ENCODE results near the gene NTMT1.
"Not testable (repeated sequence)": the region's sequence is repeated elsewhere in the genome, so short reads cannot be mapped to it uniquely, and the experiment has no call there.

Gene NTMT1

DNA sequence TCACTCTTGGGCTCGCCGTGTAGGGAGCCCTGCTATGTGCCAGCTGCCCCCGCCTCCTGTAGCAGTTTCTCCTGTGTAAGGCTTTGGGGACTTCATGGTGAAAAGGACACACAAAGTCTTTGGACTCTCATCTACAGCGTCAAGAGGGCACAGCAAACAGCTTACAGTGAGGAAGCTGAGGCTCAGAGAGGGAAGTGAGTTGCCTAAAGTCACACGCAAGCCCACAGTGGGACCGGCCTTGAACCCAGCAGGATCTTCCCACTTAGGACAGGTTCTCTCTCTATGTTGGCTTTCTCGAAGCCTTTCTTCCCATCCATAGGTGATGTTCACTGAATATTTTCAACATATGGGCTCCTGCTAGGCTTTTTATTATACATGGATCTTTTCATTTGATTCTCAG lies 29.7 kb downstream of the NTMT1 start:
- no peak for DNase-seq

DNA sequence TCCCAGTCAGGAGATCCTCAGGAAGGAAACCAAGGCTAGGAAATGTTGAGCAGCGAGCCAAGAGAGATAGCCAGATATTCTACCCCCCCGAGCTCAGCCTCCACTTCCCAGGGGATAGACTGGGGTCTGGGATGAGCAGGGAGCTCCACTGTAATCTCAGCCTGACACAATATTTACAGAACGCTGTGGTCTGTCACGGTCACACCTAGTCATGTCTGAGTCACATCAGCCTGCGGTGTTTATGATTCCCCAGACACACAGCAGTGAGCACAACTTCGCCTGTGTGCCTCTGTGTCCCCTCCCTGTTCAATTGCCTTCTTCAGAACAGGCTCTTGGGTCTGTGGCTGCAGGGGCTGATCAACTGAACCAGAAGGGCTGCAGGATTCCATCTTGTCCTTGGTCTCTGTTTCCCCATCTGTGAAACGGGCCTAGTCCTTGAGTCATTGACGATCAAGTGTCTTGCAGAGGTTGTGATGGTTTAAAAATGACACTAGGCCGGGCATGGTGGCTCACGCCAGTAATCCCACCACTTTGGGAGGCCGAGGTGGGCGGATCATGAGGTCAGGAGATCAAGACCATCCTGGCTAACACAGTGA lies 30.9 kb downstream of the NTMT1 start:
- no peak for DNase-seq

DNA sequence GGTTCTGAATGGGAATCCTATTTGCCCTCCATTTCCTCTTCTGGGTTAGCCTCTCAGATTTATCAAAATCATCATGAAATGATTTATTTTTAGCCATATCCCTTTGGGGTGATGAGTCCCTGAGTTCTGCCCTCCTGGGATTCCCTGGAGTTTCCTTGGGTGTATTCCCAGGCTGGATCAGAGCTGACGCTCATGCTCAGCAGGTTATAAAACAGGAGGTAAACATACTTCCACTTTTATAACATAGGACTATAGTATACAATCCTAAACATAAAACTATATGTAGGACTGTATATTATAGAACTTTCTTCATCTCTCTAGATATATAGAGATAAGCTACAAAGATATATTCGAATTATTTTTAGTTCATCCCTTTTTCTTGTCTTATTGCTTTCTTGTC lies 35.1 kb downstream of the NTMT1 start:
- DNase-seq: no peak

DNA sequence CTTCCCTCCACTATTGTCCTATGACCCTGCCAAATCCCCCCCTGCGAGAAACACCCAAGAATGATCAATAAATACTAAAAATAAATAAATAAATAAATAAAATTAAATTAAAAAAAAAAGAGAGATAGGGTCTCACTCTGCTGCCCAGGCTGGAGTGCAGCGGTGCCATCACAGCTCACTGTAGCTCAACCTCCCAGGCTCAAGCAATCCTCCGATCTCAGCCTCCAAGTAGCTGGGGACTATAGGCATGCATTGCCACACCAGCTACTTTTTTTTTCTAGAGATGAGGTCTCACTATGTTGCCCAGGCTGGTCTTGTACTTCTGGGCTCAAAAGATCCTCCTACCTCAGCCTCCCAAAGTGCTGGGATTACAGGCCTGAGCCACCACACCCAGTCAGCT lies 36.3 kb downstream of the NTMT1 start:
- not testable (repeated sequence) for DNase-seq

DNA sequence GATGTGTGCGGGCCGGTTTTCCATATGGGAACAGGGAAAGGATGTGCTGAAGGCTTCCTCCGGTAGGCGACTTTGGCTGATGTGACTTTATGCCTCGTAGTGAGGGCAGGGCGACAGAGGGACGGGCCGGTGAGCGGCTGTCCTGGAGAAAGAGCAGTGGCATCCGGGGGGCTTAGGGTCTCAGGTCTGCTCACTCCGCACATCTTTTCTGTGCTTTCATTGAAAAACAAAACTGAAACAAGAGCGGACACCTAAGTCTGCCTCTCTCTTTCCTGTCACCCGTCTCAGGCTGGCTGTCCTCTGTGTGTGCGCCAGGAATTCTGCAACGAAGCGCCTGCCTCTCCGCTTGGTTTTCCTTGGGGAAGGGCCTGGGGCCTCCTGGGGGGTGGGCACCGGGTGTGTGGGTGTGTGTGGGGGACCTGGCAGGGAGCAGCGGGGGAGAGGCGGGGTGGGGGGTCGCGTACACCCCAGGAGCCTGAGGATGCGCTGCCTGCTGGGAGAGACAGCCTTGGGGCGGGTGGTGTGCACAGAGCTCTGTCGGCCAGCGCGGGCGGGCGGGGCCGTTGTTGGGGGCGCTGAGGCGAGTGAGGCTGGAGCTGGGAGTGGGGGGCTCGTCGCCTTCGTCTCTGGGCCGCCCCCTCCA lies 38.9 kb downstream of the NTMT1 start:
- DNase-seq: no peak

DNA sequence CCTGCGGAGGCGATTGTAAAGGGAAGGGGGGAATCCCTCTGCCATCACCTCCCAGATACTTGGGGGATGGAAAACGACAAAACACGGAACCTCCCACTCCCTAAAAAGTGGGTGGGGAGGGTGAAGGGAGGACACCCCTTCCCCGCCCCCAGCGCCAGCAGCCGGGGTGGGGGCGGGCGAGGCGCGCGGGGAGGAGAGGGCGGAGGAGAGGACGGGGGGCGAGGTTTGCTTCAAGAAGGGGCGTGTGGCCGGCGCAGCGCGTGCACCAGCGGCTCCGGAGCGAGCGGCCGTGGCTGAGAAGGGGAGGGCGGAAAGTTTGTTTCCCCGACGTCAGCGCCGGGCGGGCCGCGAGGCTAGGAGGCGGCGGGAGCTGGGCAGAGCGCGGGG lies 39.4 kb downstream of the NTMT1 start, which contains the start of gene PRRX2:
TSS of gene PRRX2 (plus strand) at position 259 of the 387 bp plus-strand sequence. CDS start 221 bp downstream, outside the sequence.
- DNase-seq: peak; percentile 34

DNA sequence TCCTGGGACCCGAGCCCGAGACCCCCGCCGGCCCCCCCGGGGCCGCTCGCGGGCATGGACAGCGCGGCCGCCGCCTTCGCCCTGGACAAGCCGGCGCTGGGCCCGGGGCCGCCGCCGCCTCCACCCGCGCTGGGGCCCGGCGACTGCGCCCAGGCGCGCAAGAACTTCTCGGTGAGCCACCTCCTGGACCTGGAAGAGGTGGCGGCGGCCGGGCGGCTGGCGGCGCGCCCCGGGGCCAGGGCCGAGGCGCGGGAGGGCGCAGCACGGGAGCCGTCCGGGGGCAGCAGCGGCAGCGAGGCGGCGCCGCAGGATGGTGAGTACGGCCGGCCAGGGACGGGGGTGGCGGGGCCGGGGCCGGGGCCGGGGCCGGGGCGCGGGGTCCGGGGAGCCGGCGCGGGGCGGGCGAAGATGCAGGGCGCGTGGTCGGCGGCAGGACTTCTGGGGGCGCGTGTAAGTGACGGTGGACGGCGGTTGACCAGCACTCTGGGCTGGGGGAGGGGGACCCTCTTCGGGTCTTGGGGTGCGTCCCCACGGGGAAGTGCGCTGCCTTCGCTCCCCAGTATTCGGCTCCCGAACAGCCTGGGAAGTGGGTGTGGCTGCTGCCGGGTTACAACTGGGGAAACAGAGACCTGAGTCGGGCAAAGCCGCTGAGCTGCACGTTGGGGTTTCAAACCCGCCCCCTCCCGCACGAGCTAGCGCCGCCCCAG lies 40.0 kb downstream of the NTMT1 start:
- no peak for DNase-seq

DNA sequence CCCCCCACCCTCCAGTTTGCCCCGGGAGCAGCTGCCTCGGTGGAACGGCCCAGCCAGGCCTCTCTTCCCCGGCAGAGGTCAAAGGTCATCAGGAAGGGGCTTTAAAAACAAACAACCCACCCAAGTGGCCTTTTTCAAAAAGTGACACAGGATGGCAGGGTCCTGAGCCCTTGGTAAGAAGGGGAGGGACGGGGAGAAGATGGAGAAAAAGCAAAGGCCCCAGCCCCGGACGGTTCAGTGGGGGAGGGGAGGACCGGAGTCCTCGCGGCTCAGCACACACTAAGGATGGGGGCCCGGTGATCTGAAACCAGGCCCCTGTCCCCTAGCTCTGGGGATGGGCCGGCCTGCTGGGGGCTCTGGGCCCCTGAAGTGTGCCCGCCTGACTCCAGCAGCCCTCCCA lies 40.6 kb downstream of the NTMT1 start:
- no peak for DNase-seq

DNA sequence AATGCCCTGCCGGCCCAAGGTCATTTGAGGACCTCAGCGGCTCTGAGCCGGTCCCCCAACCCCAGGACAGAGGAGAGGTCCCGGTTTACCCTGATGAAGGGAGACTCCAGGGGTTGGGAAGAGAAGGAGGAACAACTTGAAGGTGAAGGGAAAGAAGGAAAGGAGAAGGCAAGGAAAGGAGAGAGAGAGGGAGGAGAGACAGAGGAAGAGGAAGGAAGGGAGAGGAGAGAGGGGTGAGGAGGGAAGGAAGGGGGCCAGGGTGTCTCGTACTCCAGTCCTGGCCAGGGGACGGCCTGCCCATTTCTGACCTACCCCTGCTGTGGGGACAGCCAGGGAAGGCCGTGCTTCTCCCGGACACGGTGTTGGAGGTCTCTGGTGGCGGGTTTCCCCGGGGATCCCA lies 41.4 kb downstream of the NTMT1 start:
- DNase-seq: no peak

DNA sequence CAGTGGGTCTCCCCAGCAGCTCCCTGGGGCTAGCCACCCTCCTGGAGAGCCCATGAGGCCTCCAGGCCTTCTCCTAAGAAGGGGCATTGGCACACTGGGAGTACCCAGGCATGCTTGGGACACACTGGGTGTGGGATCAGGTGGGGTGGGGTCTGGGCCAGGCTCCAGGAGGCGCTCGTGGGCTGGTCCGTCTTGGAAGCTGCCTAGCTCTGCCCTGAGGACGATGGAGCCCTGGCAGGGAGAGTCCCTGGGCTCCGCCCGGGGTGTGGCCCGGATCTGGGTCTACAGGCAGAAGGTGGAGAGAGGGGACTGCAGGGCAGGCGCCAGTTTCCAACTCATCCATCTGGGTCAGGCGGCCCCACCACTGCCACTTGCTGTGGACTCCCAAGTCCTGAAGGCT lies 41.9 kb downstream of the NTMT1 start:
- no peak for DNase-seq

DNA sequence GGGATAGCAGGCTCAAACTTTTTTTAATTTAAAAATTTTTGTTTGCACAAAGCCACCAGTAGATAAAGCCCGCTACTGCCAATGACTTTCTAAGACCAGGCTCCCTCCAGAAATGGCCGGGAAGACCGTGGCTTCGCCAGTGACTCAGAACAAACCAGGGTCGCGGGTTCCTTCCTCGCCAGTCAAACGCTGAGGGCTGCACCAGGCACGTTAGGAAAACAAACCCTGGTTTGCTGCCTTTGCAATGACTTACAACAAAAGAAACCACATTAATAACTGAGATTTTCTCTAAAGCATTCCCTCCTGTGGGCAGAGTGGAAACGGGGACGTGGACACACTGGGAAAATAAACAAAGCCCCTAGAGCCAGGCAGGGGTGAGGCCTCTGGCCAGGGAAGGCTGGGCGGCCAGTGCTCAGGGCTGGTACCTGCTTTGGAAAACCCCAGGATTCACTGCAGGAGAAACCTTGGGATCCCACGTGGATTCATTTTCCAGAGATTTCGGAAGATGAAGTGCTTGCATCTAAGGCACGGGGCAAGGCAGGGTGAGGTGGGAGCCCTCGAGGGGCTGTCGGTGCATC lies 43.3 kb downstream of the NTMT1 start:
- no peak for DNase-seq

DNA sequence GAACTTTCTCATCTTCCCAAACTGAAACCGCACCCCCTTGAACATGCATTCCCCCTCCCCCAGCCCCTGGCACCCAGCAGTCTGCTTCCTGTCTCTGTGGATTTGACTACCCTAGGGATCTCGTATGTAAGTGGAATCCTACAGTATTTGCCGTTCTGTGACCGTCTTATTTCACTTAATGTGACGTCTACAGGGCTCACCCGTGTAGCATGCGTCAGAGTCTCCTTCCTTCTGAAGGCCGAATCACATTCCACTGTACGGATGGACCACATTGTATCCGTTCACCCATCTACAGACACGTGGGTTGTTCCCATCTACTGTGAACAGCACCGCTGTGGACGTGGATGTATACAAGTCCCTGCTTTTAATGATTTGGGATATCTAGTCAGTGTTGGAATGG lies 44.0 kb downstream of the NTMT1 start:
- no peak for DNase-seq

DNA sequence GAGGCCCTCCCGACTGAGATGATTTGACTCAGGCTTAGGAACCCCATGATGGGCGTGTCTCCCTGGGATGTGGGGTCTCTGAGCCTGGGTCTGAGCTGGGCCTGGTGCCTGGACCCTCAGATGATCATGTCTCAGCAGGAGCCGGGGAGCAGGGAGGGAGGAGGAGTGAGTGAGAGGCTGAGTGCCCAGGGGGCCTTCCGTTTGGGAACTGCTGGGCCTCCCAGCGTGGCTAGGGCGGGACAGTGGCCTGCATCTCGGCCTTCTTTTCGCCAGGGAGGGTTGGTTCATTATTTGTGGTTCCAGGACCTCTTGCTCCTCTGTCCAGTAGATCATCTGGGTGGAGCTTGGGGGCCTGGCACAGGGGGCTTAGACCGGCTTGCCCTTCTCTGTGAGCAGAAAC lies 45.1 kb downstream of the NTMT1 start:
- no peak for DNase-seq

DNA sequence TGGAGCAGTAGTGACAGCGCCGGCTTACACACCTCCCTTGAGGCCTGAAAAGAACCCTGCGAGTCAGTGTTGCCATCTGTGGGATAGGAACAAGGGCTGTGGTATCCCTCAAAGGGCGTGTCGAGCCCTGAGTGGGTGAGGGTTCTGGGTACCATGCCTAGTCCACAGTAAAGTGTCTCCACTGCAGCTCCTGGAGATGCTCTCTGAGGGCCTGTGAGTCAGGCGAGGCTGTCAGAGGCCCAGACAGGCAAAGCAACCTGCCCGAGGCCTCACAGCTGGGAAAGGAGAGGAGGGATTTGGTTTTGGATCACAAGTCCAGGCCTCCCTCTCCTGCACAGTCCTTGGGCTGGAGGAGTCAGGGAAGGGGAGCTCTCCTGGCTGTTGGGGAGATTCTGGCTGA lies 45.6 kb downstream of the NTMT1 start:
- DNase-seq: no peak

DNA sequence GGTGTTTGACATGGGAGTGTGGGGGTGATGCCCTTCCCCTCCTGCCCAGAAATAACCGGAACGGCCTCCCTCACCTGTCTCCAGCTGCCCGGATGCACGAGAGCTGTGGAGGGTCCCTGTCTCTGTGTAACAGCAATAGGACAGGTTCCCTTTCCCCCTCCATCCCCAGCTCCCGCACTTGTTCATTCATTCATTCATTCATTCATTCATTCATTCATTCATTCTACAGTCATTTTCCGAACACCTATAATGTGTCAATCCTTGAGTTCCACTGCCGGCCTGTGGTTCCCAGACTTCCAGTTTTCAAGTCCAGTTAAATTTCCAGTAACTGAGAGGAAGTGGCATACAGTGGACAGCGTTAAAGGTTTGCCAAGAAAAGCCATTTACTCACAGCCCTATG lies 46.7 kb downstream of the NTMT1 start:
- no peak for DNase-seq

DNA sequence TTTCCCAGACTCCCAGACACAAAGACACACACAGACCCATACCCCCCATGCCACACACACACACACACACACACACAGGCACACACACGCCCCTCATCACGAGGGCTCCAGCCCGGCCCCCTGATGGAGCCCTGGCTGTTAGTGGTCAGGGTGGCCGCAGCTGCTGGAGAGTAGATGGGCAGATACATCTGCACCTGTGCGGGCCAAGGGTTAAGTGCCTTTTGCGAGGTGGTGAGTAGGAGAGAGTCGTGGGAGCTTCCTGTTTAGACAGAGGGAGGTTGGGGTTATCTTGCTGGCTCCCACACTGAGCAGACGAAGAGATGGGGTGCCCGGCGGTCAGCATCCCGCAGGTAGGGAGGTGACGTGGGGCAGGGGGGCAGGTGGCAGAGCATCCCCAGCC lies 47.6 kb downstream of the NTMT1 start:
- no peak for DNase-seq

DNA sequence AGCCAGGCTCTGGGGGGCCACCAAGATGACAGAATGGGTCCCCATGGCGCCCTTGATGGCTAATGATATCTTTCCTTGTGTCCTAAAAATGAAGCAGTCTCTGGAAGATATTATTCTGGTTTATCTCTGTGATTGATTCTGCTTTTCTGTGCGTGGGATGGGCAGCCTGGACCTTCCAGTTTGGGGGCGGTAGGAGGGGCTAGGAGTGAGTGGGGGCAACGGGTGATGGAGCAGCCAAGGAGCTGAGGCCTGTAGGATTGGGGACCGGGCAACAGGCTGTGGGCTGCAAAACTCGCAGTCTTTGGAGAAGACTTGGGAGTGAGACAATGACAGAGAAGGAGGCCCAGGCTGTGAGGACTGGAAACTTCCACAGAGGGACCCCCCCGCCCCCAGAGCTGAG lies 48.3 kb downstream of the NTMT1 start:
- no peak for DNase-seq

DNA sequence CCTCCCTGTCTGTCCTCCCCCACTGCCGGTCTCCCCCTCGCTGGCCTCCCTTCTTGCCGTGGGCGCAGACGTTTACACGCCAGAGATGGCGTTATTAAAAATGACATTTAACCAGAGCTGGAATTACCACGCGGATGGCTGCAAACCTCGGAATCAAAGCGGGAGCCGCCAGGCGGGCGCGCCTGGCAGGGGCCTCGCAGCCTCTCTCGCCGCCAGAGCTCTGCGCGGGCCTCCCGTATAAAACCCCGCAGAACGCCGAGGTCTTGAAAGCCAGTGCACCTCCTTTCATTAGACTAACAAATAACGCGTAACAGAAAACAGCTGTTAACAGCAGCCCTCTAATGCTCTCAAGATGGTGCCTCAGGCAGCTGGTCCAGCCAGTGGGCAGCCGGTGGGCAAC lies 49.7 kb downstream of the NTMT1 start:
- no peak for DNase-seq

DNA sequence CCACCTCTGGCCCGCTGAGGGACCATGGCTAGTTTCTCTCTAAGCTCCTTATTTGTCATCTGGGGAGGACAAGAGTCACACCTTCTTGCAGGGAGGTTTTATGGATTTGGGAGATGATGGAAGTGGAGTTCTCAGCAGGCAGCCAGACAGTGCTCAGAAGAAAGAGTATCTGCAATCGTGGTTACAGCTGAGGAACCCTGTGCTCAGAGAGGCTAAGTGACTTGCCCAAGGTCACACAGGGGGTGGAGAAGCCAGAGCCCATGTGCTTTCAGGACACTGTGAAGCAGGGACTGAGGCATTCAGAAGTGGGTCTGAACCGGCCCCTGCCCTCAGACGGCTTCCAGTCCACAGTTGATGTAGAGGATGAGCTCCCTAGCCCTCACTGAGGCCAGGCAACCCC lies 50.3 kb downstream of the NTMT1 start:
- DNase-seq: no peak

DNA sequence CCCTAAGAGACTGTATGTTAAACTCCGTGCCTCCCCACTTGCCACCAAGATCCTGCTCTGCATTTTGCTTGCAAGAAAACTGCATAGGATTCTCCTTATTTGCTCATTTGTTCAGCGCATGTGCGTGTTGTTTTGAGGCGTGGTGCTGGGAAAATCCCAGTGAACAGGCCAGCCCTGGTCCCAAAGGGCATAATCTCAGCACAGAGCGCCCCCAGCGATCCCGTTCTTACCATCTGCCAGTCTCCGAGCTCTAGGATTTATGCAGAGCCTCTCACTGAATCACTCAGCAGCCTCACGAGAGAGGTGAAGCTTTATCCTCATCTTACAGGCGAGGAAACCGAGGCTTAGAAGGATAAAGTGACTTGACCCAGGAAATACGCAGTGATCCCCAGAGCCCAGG lies 51.0 kb downstream of the NTMT1 start:
- no peak for DNase-seq

DNA sequence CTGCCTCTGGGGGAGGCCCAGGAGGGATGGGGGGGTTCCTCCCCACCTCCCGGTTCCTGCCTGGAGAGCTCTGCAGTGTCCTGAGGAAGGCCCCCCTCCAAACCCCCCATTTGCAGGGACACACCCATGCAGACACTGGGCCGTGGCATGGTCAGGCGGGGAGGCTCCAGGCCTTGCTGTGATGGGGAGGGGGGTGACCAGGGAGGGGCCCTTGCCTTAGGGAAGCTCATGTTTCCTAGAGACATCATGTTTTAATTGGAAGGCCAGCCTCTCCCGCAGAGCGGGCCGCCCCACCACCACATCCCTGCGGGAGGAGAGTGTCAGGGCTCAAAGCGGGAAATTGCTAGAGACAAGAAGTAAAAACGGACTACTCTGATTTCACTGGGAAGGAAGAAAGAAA lies 51.5 kb downstream of the NTMT1 start:
- no peak for DNase-seq

DNA sequence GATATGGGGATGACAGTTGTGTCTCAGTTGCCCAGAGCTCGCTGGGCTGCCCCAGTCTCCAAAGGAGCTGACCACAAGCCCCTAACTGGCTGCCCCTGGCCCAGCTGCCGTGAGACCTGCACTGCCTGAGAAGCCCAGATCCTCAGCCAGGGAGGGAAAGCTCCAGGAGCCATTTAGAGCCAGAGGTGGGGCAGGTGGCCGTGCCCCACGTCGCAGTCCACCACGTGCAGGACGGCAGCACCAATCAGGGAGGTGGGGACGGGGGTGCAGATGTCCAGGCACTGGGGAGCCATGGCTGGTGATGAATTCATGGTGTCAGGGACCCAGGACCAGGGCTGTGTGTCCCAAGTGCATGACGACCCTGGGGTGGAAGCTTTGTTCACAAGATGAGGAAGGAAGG lies 52.9 kb downstream of the NTMT1 start:
- DNase-seq: no peak

DNA sequence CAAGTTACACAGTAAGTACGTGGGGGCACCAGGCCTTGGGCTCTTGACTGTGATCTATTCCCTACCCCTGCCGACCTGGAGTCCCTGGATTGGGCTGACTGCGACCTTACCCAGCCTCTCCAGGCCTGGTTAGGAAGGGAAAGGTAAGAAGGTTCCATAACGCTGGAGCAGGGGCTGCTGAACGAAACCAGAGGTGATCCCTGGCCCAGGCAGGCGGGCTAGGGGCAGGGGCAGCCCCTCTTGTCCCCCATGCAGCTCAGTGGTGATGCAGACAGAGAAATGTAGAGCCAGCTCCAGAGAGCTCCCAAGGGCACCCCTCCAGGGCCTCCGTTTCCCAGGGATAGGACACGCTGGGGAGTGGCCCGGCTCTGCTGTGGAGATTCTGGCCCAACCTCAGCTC lies 53.6 kb downstream of the NTMT1 start:
- DNase-seq: no peak

DNA sequence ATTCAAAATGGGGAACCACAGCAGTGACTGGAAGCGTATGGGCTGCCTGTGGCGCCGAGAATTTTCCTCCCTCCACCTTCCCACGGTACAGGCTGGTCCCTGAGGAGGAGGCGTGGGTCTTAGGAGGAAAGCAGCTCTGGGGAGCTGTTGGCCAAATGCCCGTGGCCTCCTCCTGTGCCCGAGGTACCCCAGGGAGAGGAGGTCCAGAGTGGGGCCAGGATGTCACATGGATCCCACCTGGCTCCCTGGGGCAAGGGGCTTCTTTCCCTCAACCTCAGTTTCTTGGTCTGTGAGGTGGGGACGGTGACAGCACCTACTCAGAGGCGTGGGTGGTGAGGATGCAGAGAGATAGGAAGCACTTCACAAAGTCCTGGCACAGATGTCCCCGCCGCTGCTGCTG lies 56.0 kb downstream of the NTMT1 start:
- DNase-seq: no peak
